IPS-NIHi11 (cell line): ENCODE measurements around the gene TMEM259.

ENCODE experiments used
- DNase-seq: peaks from one replicate; pipeline ENCODE4 v3.0.0; 2012; ENCODE audit warnings: mixed read lengths, low spot score

TMEM259 gene

DNA sequence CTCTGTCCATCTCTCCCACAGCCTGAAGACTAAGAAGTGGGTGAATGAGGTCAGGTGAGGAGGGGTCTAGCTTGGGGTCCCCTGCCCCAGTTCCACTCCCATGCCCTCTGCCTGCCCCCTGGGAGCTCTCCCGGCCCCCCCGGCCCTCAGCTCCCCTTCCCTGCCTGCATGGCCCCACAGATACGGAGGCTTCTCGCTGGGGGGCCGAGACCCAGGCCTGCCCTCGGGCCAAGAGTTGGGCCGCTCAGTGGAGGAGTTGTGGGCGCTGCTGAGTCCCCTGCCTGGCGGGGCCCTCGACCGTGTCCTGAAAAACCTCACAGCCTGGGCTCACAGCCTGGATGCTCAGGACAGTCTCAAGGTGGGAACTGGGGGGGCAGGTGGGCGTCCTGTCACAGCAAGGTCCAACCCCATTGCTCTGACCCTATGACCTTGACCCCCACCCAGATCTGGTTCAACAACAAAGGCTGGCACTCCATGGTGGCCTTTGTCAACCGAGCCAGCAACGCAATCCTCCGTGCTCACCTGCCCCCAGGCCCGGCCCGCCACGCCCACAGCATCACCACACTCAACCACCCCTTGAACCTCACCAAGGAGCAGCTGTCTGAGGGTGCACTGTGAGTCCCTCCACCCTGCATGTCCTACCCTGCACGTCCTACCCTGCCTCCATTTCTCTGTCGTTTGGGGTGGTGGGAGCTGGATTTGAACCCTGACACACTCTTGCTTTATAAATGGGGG is 35.1 kb upstream of the TMEM259 start:
- DNase-seq = no peak

DNA sequence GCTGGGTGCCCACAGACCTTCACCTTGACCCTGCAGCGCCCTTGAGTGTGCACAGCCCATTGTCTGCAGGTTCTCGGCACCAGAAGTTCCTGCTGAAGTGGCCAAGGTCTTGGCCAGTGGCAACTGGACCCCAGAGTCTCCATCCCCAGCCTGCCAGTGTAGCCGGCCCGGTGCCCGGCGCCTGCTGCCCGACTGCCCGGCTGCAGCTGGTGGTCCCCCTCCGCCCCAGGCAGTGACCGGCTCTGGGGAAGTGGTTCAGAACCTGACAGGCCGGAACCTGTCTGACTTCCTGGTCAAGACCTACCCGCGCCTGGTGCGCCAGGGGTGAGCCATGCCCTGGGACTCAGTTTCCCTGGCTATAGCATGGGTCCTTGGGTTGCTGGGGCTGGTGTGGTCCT is 34.1 kb upstream of the TMEM259 start:
- no peak for DNase-seq

DNA sequence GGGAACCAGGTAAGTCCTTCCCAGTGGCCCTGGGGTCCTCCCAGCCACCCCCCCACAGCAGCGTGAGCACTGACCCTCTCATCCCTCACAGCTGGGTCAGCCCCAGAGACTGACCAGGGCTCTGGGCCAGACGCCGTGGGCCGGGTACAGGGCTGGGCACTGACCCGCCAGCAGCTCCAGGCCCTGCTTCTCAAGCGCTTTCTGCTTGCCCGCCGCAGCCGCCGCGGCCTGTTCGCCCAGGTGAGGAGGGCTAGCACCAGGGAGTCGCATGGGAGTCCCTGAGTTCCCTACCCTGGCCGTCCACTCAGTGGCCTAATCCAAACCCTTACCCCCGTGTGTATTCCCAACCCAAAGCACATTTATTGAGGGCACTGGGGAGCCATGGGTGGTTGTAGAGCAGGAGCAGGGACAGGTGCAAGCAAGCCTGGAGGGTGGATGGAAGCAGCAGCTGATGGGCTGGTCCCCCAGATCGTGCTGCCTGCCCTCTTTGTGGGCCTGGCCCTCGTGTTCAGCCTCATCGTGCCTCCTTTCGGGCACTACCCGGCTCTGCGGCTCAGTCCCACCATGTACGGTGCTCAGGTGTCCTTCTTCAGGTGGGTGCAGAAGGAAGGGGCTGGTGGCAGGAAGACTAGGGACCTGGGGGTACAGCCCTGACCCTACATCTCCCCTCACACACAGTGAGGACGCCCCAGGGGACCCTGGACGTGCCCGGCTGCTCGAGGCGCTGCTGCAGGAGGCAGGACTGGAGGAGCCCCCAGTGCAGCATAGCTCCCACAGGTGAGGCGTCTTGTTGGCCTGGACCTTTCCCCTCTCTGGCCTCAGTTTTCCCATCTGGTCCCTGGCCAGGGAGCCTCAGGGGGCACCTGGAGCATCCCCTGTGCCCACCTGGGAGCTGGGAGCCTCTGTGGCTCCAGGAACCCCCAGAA is 33.4 kb upstream of the TMEM259 start:
- no peak for DNase-seq

DNA sequence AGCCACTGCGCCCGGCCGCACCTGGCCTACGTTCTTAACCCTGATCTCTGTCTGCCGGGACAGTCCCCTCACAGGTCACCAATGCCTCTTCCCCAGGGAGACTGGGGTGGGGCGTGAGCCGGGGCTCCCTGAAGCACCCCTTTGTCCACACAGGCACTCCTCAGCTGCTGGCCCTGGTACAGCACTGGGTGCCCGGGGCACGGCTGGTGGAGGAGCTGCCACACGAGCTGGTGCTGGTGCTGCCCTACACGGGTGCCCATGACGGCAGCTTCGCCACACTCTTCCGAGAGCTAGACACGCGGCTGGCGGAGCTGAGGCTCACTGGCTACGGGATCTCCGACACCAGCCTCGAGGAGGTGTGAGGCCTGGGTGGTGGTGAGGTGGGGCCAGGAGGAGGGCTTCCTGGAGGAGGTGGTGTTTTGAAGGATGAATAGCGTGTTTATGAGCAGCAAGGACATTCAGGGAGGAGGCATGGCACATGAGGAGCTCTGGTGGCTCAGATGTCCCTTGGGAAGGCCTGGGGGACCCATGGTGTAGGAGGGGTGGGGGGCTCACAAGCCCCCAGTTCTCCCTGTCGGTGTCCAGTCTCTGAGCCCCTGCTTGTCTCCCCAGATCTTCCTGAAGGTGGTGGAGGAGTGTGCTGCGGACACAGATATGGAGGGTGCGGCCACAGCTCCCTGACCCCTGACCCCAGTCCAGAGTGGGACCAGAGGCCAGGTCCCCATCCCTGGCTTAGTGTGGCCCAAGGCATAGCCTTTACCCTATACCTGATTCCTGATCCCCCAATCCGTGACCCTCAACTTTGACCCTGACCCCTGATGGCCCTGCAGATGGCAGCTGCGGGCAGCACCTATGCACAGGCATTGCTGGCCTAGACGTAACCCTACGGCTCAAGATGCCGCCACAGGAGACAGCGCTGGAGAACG is 32.5 kb upstream of the TMEM259 start:
- no peak for DNase-seq

DNA sequence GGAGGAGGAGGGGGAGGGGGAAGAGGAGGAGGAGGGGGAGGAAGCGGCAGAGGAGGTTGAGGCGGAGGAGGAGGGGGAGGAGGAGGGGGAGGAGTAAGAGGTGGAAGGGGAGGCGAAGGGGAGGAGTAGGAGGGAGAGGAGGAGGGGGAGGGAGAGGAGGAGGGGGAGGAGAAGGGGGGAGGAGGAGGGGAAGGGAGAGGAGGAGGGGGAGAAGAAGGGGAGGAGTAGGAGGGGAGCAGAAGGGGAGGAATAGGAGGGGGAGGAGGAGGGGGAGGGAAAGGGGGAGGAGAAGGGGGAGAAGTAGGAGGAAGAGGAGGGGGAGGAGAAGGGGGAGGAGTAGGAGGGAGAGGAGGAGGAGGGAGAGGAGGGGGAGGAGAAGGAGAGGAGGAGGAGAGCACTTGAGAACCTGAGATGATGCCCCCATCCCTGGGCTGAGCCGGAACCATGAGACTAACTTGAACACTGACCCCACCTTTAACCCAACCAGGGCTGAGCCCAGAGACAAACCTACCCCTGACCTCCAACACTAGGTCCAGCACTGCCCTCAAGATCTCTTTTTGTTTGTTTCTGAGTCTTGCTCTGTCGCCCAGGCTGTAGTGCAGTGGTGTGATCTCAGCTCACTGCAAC is 31.5 kb upstream of the TMEM259 start:
- no peak for DNase-seq

DNA sequence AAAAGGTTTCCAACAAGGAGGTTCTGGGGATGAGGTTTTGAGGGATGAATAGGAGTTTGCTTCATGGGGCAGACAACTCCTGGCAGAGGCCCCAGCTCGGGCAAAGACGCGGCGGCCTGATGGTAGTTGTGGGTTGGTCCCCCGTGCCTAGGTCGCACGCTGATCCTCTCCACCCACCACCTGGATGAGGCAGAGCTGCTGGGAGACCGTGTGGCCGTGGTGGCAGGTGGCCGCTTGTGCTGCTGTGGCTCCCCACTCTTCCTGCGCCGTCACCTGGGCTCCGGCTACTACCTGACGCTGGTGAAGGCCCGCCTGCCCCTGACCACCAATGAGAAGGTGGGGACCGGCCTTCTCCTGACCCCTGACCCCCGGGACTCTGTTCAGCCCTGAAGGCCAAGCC is 30.9 kb upstream of the TMEM259 start:
- no peak for DNase-seq

DNA sequence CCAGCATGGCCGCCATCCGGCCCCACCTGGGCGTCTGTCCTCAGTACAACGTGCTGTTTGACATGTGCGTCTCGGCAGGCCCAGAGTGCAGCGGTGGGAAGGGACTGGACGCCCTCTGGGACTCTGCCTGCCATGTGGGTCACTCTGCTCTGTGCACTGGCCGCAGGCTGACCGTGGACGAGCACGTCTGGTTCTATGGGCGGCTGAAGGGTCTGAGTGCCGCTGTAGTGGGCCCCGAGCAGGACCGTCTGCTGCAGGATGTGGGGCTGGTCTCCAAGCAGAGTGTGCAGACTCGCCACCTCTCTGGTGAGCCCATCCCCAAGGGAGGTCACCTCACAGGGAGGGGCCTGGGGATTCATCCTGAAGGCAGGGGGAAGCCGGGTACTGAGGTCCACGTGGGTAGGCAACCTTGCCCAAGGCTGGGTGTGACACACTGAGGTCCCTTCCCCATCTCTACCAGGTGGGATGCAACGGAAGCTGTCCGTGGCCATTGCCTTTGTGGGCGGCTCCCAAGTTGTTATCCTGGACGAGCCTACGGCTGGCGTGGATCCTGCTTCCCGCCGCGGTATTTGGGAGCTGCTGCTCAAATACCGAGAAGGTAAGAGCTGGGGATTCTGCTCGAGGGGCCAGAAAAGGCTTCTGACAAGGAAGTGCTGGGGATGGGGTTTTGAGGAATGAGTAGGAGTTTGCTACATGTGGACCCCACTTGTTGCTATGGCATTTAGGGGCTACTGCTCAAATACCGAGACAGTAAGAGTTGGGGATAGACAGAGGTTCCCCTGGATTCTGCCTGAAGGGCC is 30.3 kb upstream of the TMEM259 start:
- DNase-seq = no peak

DNA sequence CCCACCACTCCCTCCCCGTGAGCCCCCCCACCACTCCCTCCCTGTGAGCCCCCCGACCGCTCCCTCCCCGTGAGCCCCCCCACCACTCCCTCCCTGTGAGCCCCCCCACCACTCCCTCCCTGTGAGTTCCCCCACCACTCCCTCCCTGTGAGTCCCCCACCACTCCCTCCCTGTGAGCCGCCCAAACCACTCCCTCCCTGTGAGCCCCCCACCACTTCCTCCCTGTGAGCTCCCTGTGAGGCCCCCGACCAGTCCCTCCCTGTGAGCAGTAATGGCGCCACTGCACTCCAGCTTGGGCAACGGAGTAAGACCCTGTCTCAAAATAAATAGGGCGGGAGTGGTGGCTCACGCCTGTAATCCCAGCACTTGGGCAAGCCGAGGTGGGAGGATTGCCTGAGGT is 28.9 kb upstream of the TMEM259 start:
- DNase-seq = no peak

DNA sequence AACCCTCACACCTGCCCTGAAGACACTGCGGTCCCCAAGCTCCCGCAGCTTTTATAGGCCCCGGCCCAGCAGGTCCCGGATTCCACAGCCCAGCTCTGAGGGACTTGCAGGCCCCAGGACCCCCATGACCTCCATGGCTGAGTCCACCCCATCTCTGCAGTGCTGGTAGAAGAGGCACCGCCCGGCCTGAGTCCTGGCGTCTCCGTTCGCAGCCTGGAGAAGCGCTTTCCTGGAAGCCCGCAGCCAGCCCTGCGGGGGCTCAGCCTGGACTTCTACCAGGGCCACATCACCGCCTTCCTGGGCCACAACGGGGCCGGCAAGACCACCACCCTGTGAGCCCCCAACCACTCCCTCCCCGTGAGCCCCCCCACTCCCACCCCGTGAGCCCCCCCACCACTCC is 28.2 kb upstream of the TMEM259 start:
- DNase-seq = no peak

DNA sequence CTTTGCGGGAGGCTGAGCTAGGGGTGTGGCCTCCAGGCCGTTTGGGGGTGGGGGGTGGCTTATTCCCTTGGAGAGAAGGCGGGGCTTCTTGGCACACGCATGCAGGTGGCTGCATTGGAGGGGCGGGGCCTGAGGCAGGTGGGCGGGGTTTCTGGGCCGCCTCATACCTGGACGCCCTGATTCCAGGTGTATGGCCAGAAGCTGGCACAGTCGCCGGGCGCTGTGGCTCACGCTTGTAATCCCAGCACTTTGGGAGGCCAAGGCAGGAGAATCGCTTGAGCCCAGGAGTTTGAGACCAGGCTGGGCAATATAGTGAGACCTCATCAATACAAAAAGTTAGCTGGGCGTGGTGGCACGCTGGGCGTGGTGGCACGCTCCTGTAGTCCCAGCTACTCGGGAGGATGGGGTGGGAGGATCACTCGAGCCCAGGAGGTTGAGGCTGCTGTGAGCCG is 26.8 kb upstream of the TMEM259 start:
- peak; percentile 69 for DNase-seq

DNA sequence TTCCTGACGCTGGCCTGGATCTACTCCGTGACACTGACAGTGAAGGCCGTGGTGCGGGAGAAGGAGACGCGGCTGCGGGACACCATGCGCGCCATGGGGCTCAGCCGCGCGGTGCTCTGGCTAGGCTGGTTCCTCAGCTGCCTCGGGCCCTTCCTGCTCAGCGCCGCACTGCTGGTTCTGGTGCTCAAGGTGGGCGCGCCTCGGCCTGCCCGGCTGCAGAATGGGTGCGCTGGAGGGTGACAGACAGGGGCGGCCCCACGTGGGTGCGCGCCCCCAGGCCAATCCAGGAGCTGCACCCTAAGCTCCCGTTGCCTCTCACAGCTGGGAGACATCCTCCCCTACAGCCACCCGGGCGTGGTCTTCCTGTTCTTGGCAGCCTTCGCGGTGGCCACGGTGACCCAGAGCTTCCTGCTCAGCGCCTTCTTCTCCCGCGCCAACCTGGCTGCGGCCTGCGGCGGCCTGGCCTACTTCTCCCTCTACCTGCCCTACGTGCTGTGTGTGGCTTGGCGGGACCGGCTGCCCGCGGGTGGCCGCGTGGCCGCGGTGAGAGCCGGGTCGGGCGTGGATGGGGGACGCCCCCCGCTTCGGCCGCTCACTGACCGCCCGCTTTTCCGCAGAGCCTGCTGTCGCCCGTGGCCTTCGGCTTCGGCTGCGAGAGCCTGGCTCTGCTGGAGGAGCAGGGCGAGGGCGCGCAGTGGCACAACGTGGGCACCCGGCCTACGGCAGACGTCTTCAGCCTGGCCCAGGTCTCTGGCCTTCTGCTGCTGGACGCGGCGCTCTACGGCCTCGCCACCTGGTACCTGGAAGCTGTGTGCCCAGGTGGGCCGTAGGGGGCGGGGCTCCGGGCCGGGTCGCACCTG is 26.1 kb upstream of the TMEM259 start:
- DNase-seq = no peak

DNA sequence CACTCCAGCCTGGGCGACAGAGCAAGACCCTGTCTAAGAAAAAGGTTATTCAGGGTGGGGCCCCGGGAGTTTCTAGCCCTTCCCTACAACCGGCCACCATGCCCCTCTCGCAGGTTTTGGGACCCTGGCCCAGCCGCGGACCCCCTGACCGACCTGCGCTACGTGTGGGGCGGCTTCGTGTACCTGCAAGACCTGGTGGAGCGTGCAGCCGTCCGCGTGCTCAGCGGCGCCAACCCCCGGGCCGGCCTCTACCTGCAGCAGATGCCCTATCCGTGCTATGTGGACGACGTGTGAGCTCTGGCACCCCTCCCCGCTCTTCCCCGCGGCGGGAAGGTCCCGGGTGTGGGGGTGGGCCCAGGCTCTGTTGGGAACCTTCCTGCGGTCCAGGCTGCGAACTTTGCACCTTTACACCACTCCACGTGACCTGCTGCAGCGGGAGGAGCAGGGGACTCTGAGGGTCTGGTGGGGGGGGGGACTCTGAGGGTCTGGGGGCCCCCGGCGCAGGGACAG is 25.2 kb upstream of the TMEM259 start:
- DNase-seq = no peak

DNA sequence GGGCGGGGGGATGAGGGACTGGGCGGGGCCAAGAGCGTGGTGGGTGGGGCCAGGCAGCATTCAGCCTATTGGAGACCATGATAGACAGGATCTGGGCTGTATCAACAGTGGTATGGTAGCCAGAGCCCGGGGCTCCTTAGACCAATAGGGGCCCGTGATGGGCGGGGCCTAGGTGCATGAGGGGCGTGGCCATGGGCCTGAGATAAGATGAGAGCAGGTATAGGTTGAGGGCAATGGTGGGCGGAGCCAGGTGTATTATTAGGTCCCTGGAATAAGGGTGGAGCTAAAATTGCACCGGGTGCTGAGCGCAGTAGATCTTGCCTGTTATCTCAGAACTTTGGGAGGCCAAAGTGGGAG is 24.3 kb upstream of the TMEM259 start:
- DNase-seq = peak; percentile 83

DNA sequence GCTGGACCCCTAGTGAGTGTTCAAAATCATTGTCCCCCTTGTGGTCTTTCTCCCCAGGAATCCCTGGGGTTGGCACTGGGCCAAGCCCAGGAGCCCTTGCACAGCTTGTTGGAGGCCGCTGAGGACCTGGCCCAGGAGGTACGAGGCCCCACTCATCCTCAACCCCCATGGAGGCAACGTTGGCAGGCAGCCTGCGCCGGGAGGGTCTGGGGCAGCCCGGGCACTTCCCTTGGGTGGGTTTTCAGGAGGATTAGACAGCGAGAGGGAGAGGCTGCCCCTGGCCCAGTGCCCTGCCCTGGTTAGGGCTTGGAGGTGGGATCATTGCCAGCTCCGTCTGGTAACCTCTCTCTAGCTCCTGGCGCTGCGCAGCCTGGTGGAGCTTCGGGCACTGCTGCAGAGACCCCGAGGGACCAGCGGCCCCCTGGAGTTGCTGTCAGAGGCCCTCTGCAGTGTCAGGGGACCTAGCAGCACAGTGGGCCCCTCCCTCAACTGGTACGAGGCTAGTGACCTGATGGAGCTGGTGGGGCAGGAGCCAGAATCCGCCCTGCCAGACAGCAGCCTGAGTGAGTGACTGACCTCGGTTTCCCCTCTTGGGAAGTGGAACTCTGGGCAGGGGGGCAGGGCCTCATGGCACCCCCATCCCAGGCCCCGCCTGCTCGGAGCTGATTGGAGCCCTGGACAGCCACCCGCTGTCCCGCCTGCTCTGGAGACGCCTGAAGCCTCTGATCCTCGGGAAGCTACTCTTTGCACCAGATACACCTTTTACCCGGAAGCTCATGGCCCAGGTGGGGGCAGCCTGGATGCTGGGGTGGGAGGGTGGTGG is 22.0 kb upstream of the TMEM259 start:
- peak; percentile 15 for DNase-seq

DNA sequence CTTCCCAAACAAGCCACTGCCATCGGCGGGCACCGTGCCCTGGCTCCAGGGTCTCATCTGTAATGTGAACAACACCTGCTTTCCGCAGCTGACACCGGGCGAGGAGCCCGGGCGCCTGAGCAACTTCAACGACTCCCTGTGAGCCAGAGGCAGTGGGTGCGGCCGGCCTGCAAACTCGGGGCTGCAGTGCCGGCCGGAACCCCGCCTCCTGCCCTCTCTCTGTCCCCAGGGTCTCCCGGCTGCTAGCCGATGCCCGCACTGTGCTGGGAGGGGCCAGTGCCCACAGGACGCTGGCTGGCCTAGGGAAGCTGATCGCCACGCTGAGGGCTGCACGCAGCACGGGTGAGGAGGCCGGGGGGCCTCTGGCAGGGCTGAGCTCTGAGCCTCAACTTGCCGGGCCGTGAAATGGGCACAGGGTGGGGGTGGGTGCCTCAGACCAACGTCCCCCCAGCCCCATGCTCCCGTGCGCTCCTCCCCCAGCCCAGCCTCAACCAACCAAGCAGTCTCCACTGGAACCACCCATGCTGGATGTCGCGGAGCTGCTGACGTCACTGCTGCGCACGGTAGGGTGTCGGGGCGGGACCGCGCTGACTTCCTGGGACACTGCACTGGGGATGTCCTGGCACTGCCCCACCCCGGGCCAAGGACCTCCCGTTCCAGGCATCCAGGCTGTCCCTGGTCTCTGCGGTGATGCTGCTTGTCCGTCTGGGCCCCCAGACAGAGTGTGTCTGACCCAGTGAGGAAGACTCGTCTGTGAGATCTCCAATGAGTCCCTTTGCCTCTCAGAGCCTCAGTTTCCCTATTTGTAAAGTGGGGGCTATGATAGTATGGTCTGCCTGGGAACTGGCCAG is 21.1 kb upstream of the TMEM259 start:
- DNase-seq = no peak

DNA sequence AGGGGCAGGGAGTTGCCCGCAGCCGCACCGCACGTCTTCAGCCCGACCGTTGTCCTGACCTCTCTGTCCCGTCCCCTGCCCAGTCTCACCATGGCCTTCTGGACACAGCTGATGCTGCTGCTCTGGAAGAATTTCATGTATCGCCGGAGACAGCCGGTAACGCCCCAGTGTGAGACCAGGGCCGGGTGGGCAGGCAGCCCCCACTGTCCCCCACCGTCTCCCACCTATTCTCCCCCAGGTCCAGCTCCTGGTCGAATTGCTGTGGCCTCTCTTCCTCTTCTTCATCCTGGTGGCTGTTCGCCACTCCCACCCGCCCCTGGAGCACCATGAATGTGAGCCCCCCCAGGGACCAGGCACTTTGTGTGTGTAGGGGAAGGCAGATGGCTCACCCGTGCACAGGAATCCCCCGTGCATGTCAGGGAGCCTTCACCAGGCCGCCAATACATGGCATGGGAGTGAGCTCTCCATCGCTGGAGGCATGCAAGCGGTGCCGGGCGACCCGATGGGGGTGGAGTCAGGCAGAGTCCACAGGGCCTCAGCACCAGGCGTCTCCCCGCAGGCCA is 20.4 kb upstream of the TMEM259 start:
- DNase-seq = no peak

DNA sequence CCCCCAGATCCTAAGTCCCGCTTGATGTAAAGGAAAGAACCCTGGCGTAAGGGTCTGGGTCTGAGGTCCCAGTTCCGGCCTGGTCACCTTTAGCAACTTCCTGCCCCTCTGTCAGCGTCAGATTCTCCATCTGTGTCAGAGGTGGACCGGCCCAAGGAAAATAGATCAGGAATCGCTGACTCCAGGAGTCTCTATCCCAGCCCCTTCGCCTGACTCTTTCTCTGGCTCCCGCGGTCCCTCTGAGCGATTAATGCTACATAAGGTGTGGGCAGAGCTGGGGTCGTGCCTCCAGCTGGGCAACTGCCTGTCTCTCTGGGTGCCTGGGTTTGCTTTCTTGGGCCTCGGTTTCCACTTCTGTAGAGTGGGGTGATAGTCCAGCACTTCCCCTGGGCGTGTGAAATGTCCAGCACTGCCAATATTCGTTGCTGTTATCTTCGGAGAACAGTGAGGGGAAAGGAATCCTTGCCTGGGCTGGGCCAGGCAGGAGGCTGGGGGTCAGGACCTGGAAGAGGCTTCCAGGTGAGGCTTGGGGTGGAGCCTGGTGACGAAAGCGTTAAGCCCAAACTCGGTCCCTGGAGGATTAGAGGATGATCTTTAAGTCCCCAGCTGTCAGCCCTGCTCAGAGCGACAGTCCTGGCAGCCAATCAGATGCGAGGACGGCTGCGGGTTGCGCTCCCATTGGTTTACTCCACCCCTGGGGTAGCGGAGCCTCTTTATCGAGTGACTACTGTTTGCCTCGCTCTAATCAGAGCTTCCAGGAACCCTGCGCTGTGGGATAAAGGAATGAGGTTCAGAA is 19.8 kb upstream of the TMEM259 start:
- DNase-seq = peak; percentile 90
